Right kidney (tissue), 1 donor: ENCODE data around the gene ST8SIA5.

ENCODE experiments used
- DNase-seq: peaks from one replicate; pipeline ENCODE4 v3.0.0-alpha.2; 2016

The ST8SIA5 gene

DNA sequence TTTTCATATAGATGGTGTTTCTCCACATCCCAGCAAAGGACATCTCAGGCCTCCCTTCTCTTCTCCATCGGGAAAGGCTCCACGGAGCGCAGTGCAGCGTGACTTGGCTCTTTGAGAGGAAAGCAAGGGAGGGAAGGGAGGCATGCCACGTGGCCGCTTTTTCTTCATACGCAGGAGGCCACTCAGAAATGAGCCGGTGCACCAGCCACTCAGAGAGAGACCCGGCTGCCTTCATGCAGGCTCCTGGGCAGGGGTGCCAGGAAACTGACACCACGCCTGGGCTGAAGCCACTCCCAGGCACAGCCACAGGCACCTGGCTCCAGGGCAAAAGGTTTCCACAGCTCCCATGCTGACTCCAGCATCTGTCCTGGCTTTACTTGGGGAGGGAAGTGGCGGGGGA is 88.7 kb downstream of the ST8SIA5 start:
- no peak for DNase-seq

DNA sequence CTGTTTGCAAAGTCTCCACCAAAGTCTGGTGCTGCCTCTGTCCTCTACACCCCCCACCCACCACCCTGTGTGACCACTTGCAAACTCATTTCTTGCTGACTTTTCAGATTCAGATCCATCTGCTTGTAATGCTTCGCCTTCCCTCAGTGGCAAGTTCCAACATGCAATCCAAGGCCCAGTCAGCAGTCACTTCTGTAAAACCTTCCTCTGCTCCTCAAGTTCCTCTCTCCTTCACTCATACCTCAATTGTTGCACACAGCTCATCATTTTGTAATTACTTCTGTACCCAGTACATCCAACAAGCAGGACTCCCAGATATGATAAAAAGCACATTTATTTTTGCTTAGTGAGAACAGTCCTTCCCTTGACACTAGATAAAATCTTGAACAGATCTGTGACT is 93.3 kb downstream of the ST8SIA5 start:
- no peak for DNase-seq

DNA sequence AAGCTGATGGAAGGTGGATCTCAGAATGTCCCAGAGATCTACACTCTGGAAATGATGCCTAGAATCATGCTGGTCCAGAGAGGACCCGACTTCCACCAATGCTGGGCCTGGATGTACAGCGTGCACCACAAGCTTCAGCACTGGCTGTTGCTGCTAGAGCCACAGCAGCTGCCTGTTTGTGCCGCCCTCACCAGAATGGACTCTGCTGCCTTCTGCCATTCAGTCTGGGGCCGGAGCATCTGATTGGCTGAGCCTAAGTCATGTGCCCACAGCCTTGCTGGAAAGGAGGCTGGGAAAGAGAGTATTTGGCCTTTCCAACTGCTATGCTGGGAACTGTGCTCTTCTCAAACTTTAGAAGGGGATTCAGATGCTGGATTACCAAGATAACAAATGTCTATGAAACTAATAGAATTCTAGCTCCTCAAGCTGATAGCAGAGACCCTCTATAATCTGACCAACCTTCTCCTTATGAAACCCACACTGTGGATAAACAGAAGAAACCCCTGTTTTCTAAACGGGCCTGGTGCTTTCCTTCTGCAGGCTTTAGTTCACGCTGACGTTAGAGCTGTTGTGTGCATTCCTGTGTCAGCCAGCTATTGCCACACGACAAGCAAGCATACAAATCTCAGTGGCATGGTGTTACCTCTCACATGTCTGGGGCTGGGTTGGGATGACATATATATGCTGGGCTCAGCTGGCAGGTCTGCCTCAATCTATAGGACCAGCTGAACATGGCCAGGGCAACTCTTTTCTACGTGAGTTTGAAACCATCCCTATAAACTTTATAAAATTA is 95.7 kb downstream of the ST8SIA5 start:
- DNase-seq = no peak

DNA sequence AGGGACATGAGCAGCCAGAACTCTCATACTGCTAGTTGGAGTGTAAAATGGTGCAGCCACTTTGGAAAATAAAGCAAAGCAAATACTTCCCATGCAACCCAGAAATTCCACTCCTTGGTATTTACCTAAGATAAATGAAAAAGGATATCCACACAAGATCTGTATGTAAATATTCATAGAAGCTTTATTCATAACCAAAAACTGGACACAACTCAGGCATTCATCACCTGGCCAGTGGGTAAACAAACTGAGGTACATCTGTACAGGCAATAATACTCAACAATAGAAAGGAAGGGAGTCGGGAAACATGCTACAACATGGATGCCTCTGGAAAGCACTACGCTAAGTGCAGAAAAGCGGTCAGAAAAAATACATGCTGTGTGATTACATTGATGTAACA is 97.4 kb downstream of the ST8SIA5 start:
- no peak for DNase-seq

DNA sequence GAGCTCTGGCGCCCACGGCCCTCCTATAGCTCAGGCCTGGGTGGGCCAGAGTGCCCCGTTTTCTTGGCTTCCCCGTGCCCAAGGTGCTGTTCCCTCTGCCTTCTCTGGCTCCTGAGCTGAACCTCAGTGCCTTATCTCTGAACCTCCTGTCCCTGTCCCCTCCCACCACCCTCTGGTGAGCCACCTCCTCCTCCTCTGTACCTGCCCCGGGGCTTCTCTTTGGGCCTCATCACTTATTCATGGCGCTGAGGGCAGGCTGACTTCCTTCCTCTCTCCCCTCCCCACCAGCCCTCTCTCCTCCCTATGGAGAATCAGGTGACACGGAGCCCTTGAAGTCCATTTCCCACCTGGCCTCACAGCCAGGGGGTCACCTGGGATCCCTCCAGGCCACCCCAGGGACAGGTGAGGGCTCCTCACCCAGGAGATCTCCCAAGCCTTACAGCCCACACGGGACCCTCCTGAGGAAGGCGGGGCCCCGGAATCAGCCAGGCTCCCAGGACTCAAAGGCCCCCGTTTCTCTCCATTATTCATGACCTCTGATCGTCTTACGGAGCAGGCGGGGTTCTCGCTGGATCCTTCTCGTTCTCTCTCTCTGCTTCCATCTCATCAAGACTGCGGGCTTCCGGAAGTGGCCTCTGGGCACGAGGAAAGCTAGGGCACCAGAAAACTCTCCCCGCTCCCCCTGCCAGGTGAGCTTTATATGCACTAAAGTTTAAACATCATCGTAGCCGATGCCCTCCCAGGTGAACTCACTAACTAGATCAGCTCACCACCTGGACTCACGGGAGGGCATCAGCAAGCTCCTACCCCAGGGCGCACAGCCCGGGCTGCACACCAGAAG is 99.5 kb downstream of the ST8SIA5 start, which contains the start of gene LOXHD1:
Gene LOXHD1, minus strand, starts transcription at position 106 of the 841 bp plus-strand sequence. CDS start 187 bp downstream, outside the sequence.
- DNase-seq = peak; percentile 32

DNA sequence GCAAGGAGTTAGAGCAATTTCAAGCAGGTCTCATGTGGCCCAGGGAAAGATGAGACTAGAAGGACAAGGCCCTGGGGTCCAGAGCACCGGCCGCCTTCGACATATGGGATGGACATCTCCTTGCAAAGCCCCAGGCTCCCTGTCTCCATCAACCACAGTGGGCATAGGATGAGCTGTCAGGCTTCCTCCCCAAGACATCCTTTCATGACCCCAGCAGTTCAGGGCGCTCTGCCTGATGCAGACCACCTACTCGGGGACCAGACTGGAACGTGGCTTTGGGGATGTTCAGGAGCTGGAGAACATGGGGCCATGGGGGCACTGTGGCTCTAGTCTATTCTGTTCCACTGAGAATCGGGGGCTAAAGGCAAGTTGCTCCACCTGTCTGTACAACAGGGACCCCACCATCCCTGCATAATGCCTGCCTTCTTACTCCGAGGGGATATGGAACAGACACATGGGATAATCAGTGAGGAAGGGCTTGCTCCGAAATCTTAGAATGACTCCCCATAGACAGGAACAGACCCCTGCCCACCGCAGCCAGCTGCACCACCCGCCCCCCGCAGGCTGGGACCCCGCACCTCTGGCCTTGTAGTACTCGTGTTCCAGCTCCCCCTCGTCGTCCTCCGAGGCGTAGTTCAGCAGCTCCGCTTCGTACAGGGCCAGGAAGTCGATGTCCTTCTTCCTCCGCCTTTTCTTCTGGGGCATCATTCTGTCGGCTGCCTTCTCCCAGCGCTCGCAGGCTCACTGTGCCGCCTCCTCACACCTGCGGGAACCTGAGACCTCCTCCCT is 100.3 kb downstream of the ST8SIA5 start:
- no peak for DNase-seq

DNA sequence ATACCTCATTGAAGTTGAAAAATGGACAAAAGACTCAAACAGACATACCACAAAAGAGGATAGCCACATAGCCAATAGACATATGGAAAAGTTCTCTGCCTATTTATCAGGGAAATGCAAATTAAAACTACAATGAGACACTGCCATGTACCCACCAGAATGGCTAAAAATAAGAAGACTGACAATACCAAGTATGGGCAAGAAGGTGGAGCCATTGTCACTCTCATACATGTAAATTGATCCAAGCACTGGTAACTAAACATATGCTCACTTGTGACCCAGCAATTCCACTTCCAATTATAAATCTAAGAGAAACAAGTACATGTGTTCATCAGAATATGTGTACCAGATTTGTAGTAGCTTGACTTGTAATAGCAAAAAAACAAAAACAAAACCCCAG is 104.5 kb downstream of the ST8SIA5 start:
- DNase-seq = no peak

DNA sequence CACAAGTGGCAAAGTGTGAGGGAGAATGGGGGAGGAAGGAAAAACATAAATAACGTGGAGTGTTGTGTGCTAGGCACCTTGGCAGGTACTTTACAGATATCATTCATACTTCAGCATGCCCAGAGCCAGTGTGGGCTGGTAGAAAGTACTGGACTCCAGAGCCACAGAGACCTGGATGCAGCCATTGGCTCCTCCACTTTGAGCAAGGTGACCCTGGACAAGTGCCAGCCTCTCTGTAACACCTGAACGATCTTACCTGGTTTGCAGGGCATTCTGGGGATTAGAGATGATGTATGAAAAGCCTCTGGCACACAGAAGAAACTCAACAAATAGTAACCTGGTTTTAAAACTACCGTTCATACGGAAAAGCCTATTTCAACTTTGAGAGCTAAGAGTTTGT is 106.2 kb downstream of the ST8SIA5 start:
- no peak for DNase-seq

DNA sequence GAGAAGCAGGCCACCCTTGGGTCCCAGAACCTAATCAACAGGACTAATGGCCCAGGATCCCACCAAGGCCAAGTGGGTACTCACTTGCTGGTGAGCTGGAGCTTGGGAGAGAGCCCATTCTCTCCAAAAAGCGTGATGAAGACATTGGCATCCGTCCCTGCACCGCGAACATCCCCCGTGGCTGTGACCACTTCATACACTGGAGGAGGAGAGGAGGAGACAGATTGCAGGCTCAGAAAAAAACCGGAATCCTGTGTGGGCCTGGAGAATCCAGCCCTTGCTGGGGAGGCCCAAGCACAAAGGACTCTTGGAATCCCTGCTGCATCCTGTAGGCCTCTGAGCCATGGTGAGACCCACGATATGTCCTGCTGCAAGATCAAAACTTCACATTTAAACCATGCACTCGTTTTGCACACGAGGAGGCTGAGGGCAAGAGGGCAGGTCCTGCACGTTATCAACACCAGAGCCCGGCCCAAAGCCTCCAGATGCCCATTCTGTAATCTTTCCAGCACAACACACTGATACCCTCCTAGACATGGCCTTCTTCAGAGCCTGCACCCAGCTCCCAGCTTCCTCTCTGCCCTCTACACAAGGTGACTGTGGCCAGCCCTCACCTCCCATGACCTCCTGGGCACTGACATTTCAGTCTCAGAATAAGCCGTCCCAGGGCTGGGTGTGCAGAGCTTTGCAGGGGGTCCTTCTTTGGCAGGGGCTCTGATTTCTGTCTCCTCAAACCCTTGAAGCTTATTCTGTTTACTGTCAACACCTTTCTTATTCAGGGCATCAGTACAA is 107.6 kb downstream of the ST8SIA5 start:
- no peak for DNase-seq

DNA sequence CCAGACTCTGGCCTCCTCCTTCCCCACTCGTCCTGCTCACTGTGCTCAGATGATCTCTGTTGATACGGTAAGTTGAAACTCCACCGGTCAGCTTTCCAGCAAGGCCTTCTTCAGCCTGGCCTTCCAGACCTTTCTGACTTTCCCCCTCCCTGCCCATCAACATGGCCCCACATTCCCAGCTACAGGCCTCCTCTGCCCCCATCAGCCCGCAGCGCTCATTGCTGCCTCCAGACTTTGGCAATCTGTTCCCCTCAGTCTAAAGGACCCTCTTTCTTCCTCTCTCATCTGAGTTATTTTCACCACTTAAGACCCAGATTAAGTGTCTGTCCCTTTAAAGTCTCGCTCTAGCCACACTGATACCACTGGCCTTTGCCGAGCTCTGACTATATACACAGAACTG is 110.4 kb downstream of the ST8SIA5 start:
- no peak for DNase-seq

DNA sequence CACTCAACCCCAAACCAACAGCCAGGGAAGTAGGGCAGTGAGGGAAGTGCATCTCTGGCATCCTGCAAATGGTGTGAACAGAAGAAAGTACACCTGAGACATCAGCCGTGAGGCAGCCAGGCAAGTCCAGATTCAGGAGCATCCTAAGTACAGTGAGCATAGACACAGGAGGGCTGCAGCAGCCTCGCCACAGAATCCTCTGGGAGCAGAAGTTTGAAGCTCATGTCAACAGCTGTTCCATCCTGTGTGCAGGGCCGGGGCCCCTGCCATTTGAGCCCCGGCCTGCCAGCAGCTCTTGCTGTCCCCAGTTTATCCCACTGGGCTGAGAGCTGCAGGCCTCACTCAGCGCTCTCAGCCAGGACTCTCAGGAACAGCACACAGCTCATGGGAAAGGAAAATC is 114.3 kb downstream of the ST8SIA5 start:
- DNase-seq = no peak

DNA sequence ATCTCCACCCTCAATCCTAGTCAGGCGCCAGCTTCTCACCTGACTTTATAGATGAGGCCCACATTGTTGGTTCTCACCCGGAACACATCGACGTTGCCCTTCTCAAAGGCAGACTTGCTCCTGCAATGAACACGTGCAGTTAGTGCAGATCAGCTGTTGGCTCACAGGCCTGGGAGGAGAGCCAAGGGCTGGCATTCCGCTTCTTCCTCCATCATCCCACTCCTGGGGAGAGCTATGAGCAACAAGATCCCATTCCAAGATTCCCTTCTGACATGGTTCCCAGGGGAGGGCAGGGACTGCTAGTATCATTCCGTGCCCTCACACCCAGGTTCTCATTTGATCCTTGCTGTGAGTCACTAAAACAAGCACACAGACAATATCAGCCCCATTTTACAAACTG is 114.9 kb downstream of the ST8SIA5 start:
- DNase-seq = no peak

DNA sequence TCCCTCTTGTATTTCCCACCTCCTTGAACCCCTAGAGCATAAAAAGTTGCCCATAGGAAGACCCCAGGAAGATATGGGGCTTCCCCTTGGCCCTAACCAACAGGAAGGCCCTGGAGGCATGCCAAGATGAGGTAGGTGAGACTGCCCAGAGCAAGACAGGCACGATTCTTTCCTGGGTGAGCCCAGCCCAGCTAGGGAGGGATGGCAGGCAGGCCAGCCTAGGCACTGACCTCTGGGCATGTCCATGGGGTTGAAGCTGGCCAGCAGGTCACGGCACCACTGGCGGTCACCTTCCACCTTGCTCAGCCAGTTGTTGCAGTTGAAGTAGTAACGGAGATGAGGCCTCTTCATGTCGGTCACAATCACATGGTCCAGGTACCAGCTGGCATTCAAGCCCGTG is 117.5 kb downstream of the ST8SIA5 start:
- no peak for DNase-seq

DNA sequence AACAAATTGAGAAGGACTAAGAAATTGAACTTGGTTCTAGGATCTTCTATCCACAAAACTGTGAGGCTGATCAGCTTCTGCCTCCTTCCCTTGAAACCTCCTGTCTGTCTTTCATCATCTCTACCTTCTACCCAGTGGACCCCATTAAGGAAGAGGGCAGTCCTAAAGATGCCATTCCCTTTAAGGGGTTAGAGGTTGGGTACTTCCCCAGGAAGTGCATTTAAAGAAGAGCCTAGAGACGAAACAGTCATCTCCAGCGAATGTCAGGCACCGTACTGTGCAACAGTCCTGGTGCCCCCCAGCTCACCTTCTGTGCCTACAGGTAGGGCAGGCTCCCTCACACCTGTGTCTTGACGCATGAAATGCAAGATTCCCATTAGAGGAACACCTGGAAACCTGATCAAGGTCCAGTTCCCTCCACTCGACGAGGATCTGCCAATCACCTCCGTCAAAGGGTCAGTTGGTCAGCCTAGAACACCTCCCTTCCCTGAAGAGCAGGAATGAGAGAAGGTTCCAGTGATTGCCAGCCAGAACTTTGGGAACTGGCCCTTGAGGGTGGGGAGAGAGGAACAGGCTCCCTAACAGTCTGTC is 120.7 kb downstream of the ST8SIA5 start:
- no peak for DNase-seq

DNA sequence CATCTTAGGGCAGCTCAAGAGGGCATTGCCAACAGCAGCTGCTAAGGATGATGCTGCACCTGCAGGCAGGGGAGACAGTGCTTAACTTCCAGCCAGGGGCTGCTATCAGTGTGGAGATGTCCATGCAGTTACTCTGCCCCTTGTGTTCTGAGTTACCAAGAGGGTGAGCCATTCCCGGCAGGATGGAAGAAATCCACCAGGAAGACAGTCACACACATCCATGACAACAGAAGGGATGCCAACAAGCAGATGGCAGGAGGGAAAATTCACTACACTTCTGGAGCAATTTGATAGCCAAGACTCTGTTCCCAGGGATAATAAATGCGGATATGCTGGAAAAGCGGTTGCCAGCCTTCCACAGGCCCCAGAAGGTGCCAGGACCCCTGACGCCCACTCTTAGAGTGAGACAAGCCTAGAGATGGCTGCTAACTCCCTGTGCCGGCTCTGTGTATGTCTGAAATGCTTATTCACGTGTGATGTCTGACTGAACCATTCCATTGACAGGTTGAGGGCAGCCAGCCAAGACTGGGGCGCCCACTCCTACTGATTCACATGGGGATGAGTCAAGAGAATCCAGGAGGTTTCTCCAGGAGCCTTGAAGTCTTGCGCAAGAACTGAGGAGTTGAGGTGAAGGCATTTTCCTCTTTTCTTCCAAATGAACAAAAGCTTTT is 124.3 kb downstream of the ST8SIA5 start:
- DNase-seq = no peak

DNA sequence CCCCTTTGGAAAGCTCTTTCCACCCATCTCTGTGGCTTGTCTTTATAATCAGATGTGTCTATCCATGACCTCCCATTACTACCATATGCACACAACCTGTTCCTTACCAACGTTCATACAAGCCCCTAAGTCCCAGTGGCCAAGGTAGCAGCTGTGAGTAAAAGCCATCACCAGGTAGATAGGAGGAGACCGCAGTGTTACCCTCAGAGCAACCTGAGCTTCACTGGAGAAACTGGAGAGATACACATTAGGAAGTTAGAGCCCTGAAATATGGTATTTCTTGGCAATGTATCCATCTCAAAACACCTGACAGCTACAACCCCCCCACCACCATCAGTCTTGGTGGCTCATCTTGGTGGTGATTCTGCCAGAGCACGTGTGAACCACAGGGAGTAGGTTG is 125.9 kb downstream of the ST8SIA5 start:
- DNase-seq = no peak

DNA sequence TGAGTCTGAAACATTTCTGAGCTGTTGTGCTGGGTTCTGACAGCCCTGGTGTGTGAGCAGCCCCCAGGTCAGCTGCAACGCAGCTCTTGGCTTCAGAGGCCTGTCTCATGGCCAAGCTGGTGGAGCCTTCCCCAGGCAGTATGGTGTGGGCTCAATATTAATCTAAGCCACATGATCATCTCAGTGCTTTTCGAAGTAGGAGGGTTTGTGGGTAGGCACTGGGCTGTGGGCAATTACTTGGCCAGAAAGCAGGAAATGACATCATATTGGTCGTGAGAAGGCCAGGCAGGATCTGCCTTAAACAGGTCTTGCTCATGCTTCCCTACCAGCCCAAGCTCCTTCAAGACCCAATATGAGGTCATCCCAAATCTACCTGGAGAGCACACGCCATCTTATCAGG is 126.7 kb downstream of the ST8SIA5 start:
- no peak for DNase-seq

DNA sequence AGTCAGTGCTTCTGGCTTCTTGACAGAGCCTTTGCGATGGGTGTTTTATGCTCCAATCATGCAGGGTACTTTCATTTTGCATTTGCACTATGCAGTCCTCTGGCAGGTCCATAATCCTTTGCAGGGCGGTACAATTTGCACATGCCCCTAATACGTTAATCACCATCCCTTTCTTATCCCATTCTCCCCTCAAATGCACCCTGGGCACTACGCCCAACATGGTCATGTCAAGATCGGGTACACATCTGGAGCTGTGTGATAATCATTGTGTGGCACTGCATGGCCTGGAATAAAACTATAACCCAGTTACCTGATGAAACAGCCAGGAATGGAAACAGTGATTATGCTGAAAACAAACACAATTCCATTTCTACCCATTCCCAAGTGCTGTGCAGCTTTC is 127.5 kb downstream of the ST8SIA5 start:
- DNase-seq = no peak

DNA sequence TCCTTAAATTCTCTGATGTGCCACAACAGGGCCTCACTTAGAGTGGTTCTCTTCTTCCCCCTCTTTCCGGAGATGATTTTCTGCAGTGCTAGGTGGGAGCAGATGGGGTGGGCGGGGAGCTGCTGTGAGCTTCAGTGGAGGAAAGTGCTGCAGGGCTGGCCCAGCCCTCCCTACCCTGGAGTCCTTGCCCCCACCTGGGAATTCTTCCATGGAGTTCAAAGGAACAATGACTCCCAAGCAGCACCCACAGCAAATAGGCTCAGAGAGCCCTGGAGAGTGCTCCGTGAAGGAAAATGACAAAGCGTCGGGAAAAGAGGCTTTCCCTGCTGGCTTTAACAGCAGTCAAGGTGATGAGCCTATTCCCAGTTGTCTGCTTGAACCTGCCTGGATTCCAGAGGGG is 128.6 kb downstream of the ST8SIA5 start:
- no peak for DNase-seq

DNA sequence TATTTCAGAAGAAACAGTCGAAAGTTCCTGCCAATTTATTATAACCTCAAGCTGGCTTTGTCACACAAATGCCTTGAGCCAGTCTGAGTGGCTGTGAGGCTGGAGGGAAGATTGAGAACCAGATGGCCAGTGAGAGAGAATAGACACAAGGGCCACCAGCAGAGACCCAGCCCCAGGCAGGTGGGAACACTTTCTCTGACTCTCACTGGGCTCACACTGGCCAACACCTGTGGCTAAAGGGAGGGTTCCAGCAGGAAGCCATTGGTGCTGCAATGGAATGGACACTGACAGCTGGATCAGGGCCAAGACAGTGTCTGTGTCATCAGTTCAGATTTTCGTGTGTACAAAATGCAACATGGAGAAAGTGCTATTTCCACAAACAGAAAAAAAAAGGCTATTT is 129.7 kb downstream of the ST8SIA5 start:
- DNase-seq = no peak

DNA sequence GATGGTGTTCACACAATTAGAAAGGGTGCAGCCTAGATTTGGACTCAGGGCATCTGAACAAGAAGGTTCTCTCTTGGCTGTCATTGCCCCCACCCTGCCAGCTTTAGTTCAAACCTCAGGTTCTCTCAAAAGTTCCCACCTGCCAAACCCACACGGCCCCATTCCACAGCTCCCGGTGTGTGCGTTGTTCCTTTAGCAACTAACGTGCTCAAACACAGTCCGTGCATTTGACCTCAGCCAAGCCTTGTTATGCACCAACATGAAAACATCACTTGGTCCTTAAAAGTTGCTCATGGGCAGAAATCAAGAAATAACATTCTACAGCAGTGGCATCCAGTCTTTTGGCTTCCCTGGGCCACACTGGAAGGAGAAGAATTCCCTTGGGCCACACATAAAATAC is 131.8 kb downstream of the ST8SIA5 start:
- DNase-seq = no peak
